H9 (cell line): ENCODE results near the gene CNOT10. TPM values are rescaled to one million over a fixed set of nuclear protein-coding genes. Genes with fewer than 3 reads are reported as not detected.

ENCODE experiments used
- DNase-seq: peaks from one replicate; pipeline ENCODE4 v3.0.0-alpha.2; 2017
- H2AFZ ChIP-seq: one replicate; pipeline ENCODE4 v1.6.1; 2013; ENCODE audit warnings: mild to moderate bottlenecking, low read length, control low read depth, moderate library complexity
- H2AK5ac ChIP-seq: 2 replicates; pipeline ENCODE4 v1.6.1; 2013; ENCODE audit warnings: low read length, control low read depth, mixed read lengths; ENCODE audit not compliant: insufficient read length
- H2BK120ac ChIP-seq: one replicate; pipeline ENCODE4 v1.6.1; 2013; ENCODE audit warnings: low read depth, mild to moderate bottlenecking, low read length, control low read depth, inconsistent platforms; ENCODE audit not compliant: poor library complexity, severe bottlenecking
- H2BK12ac ChIP-seq: 2 replicates; pipeline ENCODE4 v1.6.1; 2013; ENCODE audit warnings: low read length, control low read depth, mixed read lengths, low read depth; ENCODE audit not compliant: insufficient read length
- H2BK15ac ChIP-seq: 2 replicates; pipeline ENCODE4 v1.6.1; 2013; ENCODE audit warnings: low read depth, low read length, control low read depth
- H2BK20ac ChIP-seq: one replicate; pipeline ENCODE4 v1.6.1; 2013; ENCODE audit warnings: low read depth, mild to moderate bottlenecking, low read length, control low read depth, inconsistent platforms; ENCODE audit not compliant: poor library complexity, severe bottlenecking
- H2BK5ac ChIP-seq: 2 replicates; pipeline ENCODE4 v1.6.1; 2013; ENCODE audit warnings: low read length, control low read depth, mixed read lengths; ENCODE audit not compliant: insufficient read length
- H3K14ac ChIP-seq: 2 replicates; pipeline ENCODE4 v1.6.1; 2013; ENCODE audit warnings: low read length, control low read depth; ENCODE audit not compliant: insufficient read depth
- H3K18ac ChIP-seq: 2 replicates; pipeline ENCODE4 v1.6.1; 2013; ENCODE audit warnings: low read depth, mild to moderate bottlenecking, mixed read lengths, low read length, control low read depth; ENCODE audit not compliant: insufficient read length
- H3K23ac ChIP-seq: 2 replicates; pipeline ENCODE4 v1.6.1; 2013; ENCODE audit warnings: low read length, control low read depth, mixed read lengths, low read depth; ENCODE audit not compliant: insufficient read length
- H3K23me2 ChIP-seq: 2 replicates; pipeline ENCODE4 v1.6.1; 2013; ENCODE audit warnings: low read depth, mild to moderate bottlenecking, mixed read lengths, low read length, control low read depth; ENCODE audit not compliant: insufficient read length, poor library complexity, severe bottlenecking
- H3K27ac ChIP-seq: 2 replicates; pipeline ENCODE4 v1.5.1; 2013; ENCODE audit warnings: low read length, control low read depth, mixed read lengths, low read depth; ENCODE audit not compliant: insufficient read length
- H3K27me3 ChIP-seq: 2 replicates; pipeline ENCODE4 v1.6.1; 2013; ENCODE audit warnings: low read length, control low read depth, inconsistent platforms; ENCODE audit not compliant: insufficient read depth
- H3K4ac ChIP-seq: 2 replicates; pipeline ENCODE4 v1.6.1; 2013; ENCODE audit warnings: low read depth, mild to moderate bottlenecking, control low read depth, inconsistent platforms, low read length, moderate library complexity
- H3K4me1 ChIP-seq: 2 replicates; pipeline ENCODE4 v1.6.1; 2013; ENCODE audit warnings: low read length, control low read depth, inconsistent platforms; ENCODE audit not compliant: insufficient read depth
- H3K4me2 ChIP-seq: 2 replicates; pipeline ENCODE4 v1.6.1; 2013; ENCODE audit warnings: low read length, control low read depth, mixed read lengths; ENCODE audit not compliant: insufficient read length, insufficient read depth
- H3K56ac ChIP-seq: 2 replicates; pipeline ENCODE4 v1.6.1; 2013; ENCODE audit warnings: low read depth, mild to moderate bottlenecking, mixed read lengths, low read length, control low read depth; ENCODE audit not compliant: insufficient read length
- H3K79me1 ChIP-seq: 2 replicates; pipeline ENCODE4 v1.6.1; 2013; ENCODE audit warnings: low read depth, mild to moderate bottlenecking, moderate library complexity, low read length, control low read depth, inconsistent platforms; ENCODE audit not compliant: insufficient read depth, poor library complexity, severe bottlenecking
- H3K79me2 ChIP-seq: 2 replicates; pipeline ENCODE4 v1.6.1; 2013; ENCODE audit warnings: low read length, control low read depth, inconsistent platforms; ENCODE audit not compliant: insufficient read depth
- H3K9ac ChIP-seq: 2 replicates; pipeline ENCODE4 v1.6.1; 2013; ENCODE audit warnings: low read length, control low read depth, mixed read lengths; ENCODE audit not compliant: insufficient read length; ENCODE audit errors: extremely low read depth
- H3K9me3 ChIP-seq: one replicate; pipeline ENCODE4 v1.6.1; 2013; ENCODE audit warnings: low read depth, low read length, inconsistent platforms; ENCODE audit not compliant: control insufficient read depth
- H3T11ph ChIP-seq: one replicate; pipeline ENCODE4 v1.6.1; 2013; ENCODE audit warnings: mild to moderate bottlenecking, low read length, control low read depth, inconsistent platforms
- H4K20me1 ChIP-seq: one replicate; pipeline ENCODE4 v1.6.1; 2013; ENCODE audit not compliant: control insufficient read depth, insufficient read length, insufficient read depth
- H4K5ac ChIP-seq: 2 replicates; pipeline ENCODE4 v1.6.1; 2013; ENCODE audit warnings: low read depth, mild to moderate bottlenecking, mixed read lengths, low read length, control low read depth; ENCODE audit not compliant: insufficient read length
- H4K8ac ChIP-seq: replicated peaks from 2 replicates; pipeline ENCODE4 v1.6.1; 2013; ENCODE audit warnings: low read length, control low read depth, mixed read lengths, low read depth; ENCODE audit not compliant: insufficient read length
- H4K91ac ChIP-seq: 2 replicates; pipeline ENCODE4 v1.6.1; 2013; ENCODE audit warnings: low read depth, mild to moderate bottlenecking, moderate library complexity, mixed read lengths, low read length, control low read depth; ENCODE audit not compliant: insufficient read length
- H3K27ac Mint-ChIP-seq, 3 experiments: 2 replicates in 2 of 3; 3 replicates in 1 of 3; pipeline ENCODE4 v1.8.0; 2020 to 2021; ENCODE audit warnings: mixed read lengths in 3 of 3, mild to moderate bottlenecking in 1 of 3, moderate library complexity in 1 of 3
- H3K27me3 Mint-ChIP-seq: 2 replicates; pipeline ENCODE4 v1.8.0; 2021; ENCODE audit warnings: low read depth, mild to moderate bottlenecking, moderate library complexity, mixed read lengths
- H3K36me3 Mint-ChIP-seq, 3 experiments: 2 replicates in 2 of 3; 3 replicates in 1 of 3; pipeline ENCODE4 v1.8.0; 2020 to 2021; ENCODE audit warnings: low read depth in 3 of 3, mixed read lengths in 3 of 3; ENCODE audit not compliant: insufficient read depth in 1 of 3
- H3K4me1 Mint-ChIP-seq, 2 experiments: 2 replicates each; pipeline ENCODE4 v1.8.0; 2020; ENCODE audit warnings: mixed read lengths in 2 of 2
- H3K4me3 Mint-ChIP-seq, 2 experiments: 2 replicates in 1 of 2; 3 replicates in 1 of 2; pipeline ENCODE4 v1.8.0; 2020 to 2021; ENCODE audit warnings: mild to moderate bottlenecking in 2 of 2, mixed read lengths in 2 of 2, moderate library complexity in 1 of 2
- H3K9me3 Mint-ChIP-seq, 2 experiments: 2 replicates in 1 of 2; 3 replicates in 1 of 2; pipeline ENCODE4 v1.8.0; 2020; ENCODE audit warnings: mild to moderate bottlenecking in 2 of 2, mixed read lengths in 2 of 2, moderate library complexity in 1 of 2
- CTCF ChIP-seq: fragments of 200-600 bp; sonication (generic); conservative IDR thresholded peaks from 3 replicates; pipeline ENCODE4 v1.8.0; 2021; ENCODE audit warnings: antibody characterized with exemption, mild to moderate bottlenecking
- WGBS: extraction: QIAGEN DNeasy Blood & Tissue Kit; methylation state at CpG from one replicate; pipeline ENCODE4 v1.1.7; 2013; ENCODE audit warnings: missing lambda C conversion rate, low lambda C conversion rate, mixed read lengths; ENCODE audit not compliant: insufficient read length; ENCODE audit errors: extremely low coverage; 5-methylcytosine and 5-hydroxymethylcytosine counted together
- total RNA-seq: library from RNA; stranded (reverse); gene quantifications from 2 replicates; pipeline ENCODE4 v1.2.1, GENCODE V29; 2021

Gene CNOT10
- total RNA-seq, 1 experiment from 2014 or later, result 55.4 TPM

DNA sequence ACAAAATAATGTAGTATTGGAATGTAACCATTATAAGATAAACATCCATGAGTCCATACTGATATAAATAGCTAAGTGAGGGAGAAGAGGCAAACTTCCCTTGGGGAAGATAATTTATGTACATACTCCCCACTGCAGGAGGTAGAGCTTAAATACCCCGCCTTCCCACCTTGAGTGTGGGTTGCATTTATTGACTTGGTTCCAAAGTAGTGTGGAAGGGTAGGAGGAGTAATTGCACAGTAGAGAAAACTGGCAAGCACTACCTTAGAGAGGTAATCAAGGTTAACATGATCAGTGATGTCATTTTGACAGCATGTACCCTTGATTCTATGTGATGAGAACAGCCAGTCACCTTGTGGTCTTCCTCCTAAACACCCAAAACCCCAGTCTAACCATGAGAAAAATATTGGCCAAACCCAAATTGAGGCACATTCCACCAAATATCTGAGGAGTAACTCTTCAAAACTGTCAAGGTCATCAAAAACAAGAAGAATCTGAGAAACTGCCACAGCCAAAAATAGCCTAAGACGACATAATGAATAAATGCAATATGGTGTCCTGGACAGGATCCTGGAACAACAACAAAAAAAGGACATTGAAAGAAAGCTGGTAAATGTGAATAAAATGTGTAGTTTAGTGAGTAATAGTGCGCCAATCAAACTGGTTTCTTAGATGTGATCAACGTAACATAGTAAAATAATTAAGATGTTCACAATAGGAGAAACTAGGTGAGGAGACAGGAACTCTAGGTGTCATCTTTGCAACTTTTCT, 774 bp upstream of the CNOT10 start:
- no peak overlapping the region for H3T11ph ChIP-seq
- H3K23me2 ChIP-seq, result peaks cover 4% of the 10 kb centered on the region
- no peak overlapping the region for H3K14ac ChIP-seq
- H3K18ac ChIP-seq, result no peak overlapping the region
- H4K91ac ChIP-seq, result no peak overlapping the region
- no peak overlapping the region for H2BK12ac ChIP-seq
- Mint-ChIP-seq H3K27me3 (no peaks in the 10 kb centered on the region; the same call in 1 of the 2 replicates), H3K9me3 (no peaks in the 10 kb centered on the region), H3K27ac (no peak overlapping the region; a peak in 1 of 7 replicates), H3K4me1 (peaks cover 20 to 24% of the 10 kb centered on the region in 2 experiments), H3K36me3 (peaks cover 5% of the 10 kb centered on the region in 3 experiments; a peak in 5 of 7 replicates), H3K4me3 (peak overlapping the region; percentile 87 to 96)
- WGBS, result no CpG with 5 or more reads among the region's 4 CpGs
- no peak overlapping the region for H3K56ac ChIP-seq
- peak overlapping the region; percentile 88 for H3K4me2 ChIP-seq
- no peak overlapping the region for H2AK5ac ChIP-seq
- DNase-seq, result no peak
- no peak overlapping the region for H2BK20ac ChIP-seq
- peaks cover 4% of the 10 kb centered on the region; the same call in 1 of the 2 replicates for H3K4me1 ChIP-seq
- H3K9ac ChIP-seq, result no peak overlapping the region
- no peaks in the 10 kb centered on the region for H3K9me3 ChIP-seq
- H3K23ac ChIP-seq, result no peak overlapping the region
- H3K27me3 ChIP-seq, result no peaks in the 10 kb centered on the region
- no peak for TF ChIP-seq CTCF
- H2BK15ac ChIP-seq, result no peak overlapping the region
- H2BK120ac ChIP-seq, result no peak overlapping the region
- H4K5ac ChIP-seq, result no peak overlapping the region
- H2AFZ ChIP-seq, result no peak overlapping the region
- no peaks in the 10 kb centered on the region for H3K79me1 ChIP-seq
- H3K27ac ChIP-seq, result no peak overlapping the region
- peaks cover 10% of the 10 kb centered on the region for H3K79me2 ChIP-seq
- H4K20me1 ChIP-seq, result no peaks in the 10 kb centered on the region
- no peak overlapping the region for H2BK5ac ChIP-seq
- H3K4ac ChIP-seq, result no peak overlapping the region
- no peak overlapping the region for H4K8ac ChIP-seq
